GM10266 (cell line): Measurements from ENCODE around the gene CNIH2.

Experiments used
- DNase-seq: peaks from one replicate; pipeline ENCODE4 v3.0.0; 2012; ENCODE audit errors: extremely low spot score
- TF ChIP-seq, protein P1 (sequence below): IDR thresholded peaks from 2 replicates; pipeline ENCODE4 v1.5.1; 2012; ENCODE audit warnings: mild to moderate bottlenecking, low read depth; ENCODE audit not compliant: control insufficient read depth, insufficient read depth; ENCODE audit errors: missing control alignments

Gene CNIH2

GRCh38 chr11:66331542-66332370 lies 53.8 kb downstream of the CNIH2 start:
- TF ChIP-seq, protein P1, sequence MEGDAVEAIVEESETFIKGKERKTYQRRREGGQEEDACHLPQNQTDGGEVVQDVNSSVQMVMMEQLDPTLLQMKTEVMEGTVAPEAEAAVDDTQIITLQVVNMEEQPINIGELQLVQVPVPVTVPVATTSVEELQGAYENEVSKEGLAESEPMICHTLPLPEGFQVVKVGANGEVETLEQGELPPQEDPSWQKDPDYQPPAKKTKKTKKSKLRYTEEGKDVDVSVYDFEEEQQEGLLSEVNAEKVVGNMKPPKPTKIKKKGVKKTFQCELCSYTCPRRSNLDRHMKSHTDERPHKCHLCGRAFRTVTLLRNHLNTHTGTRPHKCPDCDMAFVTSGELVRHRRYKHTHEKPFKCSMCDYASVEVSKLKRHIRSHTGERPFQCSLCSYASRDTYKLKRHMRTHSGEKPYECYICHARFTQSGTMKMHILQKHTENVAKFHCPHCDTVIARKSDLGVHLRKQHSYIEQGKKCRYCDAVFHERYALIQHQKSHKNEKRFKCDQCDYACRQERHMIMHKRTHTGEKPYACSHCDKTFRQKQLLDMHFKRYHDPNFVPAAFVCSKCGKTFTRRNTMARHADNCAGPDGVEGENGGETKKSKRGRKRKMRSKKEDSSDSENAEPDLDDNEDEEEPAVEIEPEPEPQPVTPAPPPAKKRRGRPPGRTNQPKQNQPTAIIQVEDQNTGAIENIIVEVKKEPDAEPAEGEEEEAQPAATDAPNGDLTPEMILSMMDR, result no peak
- DNase-seq, result no peak

GRCh38 chr11:66332371-66333219 lies 54.6 kb downstream of the CNIH2 start:
- TF ChIP-seq, protein P1, result no peak
- DNase-seq, result no peak

DNA sequence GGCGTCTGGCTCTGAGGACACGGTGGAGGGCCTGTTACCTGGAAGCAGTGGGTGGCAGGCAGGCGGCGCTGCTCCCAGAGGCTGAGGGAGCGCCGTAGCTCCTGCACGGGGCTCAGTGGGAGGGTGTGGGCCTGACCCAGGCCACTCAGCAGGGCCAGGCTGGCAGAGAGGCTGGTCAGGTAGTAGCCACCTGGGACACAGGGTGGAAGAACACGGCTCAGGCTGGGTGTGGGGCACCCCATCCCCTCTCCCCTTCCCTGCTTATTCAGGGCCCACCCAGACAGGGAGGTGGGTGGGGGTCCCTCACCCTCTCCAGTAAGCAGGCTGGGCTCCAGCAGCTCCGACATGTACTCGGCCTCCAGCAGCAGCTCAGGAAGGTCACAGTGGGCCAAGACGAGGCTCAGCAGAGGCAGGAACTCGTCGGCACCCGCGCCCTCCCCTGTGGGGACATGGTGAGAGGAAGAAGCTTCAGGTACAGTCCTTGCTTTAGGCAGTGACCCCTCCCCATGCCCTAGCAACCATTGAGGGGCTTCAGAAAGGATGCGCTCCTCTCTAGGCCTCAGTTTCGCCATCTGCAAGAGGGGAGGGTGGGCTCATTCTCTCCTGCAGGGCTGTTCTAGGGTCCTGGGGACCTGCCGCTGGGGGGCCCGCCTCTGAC lies 55.4 kb downstream of the CNIH2 start:
- DNase-seq, result no peak
- TF ChIP-seq, protein P1, result no peak
